HepG2 (cell line): ENCODE results near the gene VPS13C. TPM values are rescaled to one million over a fixed set of nuclear protein-coding genes. Genes with fewer than 3 reads are reported as not detected.

ENCODE experiments used
- ATF2 ChIP-seq: sonication (generic); formaldehyde crosslinking; IDR thresholded peaks from 2 replicates; pipeline ENCODE4 v1.4.0; 2020; ENCODE audit warnings: missing genetic modification reagents
- CREB1 ChIP-seq, 2 experiments: fragments of 450-650 bp in 1 of 2; IDR thresholded peaks; 2 replicates each; pipeline ENCODE4 v1.6.1; 2016 to 2017; ENCODE audit warnings: control low read depth in 1 of 2, mild to moderate bottlenecking in 1 of 2, missing compliant biosample characterization in 1 of 2, missing genetic modification characterization in 1 of 2
- DNMT3B ChIP-seq: conservative IDR thresholded peaks from 2 replicates; pipeline ENCODE4 v1.6.1; 2016; ENCODE audit warnings: missing biosample characterization, control low read depth
- ELF3 ChIP-seq: IDR thresholded peaks from 2 replicates; pipeline ENCODE4 v1.6.1; 2016; ENCODE audit warnings: missing genetic modification reagents, missing compliant biosample characterization
- FOXA3 ChIP-seq: IDR thresholded peaks from 2 replicates; pipeline ENCODE4 v1.6.1; 2016; ENCODE audit warnings: missing genetic modification reagents, missing compliant biosample characterization
- KAT8 ChIP-seq: IDR thresholded peaks from 2 replicates; pipeline ENCODE4 v1.6.1; 2016; ENCODE audit warnings: missing genetic modification reagents, missing compliant biosample characterization
- MXI1 ChIP-seq: IDR thresholded peaks from 3 replicates; pipeline ENCODE4 v1.6.1; 2012; ENCODE audit warnings: low read depth, low read length, inconsistent platforms, borderline replicate concordance
- NCOA2 ChIP-seq: sonication (generic); formaldehyde crosslinking; IDR thresholded peaks from 2 replicates; pipeline ENCODE4 v1.8.0; 2022; ENCODE audit warnings: inconsistent platforms
- NFIC ChIP-seq: IDR thresholded peaks from 2 replicates; pipeline ENCODE4 v1.6.1; 2012; ENCODE audit warnings: mild to moderate bottlenecking, low read length, inconsistent platforms
- RAD21 ChIP-seq: fragments of 450-650 bp; formaldehyde crosslinking; IDR thresholded peaks from 2 replicates; pipeline ENCODE4 v1.5.0; 2020; ENCODE audit warnings: mild to moderate bottlenecking
- TRAFD1 ChIP-seq: sonication (generic); formaldehyde crosslinking; IDR thresholded peaks from 2 replicates; pipeline ENCODE4 v1.5.1; 2020; ENCODE audit warnings: missing genetic modification reagents, mild to moderate bottlenecking, borderline replicate concordance
- ZNF691 ChIP-seq: sonication (generic); formaldehyde crosslinking; IDR thresholded peaks from 2 replicates; pipeline ENCODE4 v1.4.0; 2020; ENCODE audit warnings: missing genetic modification reagents, low read depth, mild to moderate bottlenecking, borderline replicate concordance
- polyA plus RNA-seq, 8 experiments: library from polyadenylated mRNA; depleted of rRNA in 3 of 8; stranded (reverse) in 7 of 8; unstranded in 1 of 8; fragments of >200 nt; fragmentation: Illumina TruSeq in 4 of 8; extraction: Trizol in 4 of 8; gene quantifications; 2 replicates each; pipeline versions ENCODE4 v1.2.1 to v1.2.3, GENCODE V29; 2011 to 2016; ENCODE audit warnings: low read depth in 4 of 8, missing spikeins in 1 of 8, mixed read lengths in 1 of 8; ENCODE audit not compliant: insufficient read depth in 1 of 8
- total RNA-seq, 5 experiments: library from RNA; depleted of rRNA; stranded (reverse); fragments of >200 nt; fragmentation: Illumina TruSeq; extraction: Trizol; gene quantifications; 2 replicates each; pipeline ENCODE4 v1.2.3, GENCODE V29; 2016; ENCODE audit warnings: low read depth in 1 of 5
- TF ChIP-seq, protein P1 (sequence below): sonication (generic); formaldehyde crosslinking; IDR thresholded peaks from 2 replicates; pipeline ENCODE4 v1.5.1; 2020; ENCODE audit warnings: mild to moderate bottlenecking, missing genetic modification reagents, borderline replicate concordance
- TF ChIP-seq, protein P2 (sequence below): IDR thresholded peaks from 2 replicates; pipeline ENCODE4 v1.4.0; 2020; ENCODE audit warnings: mild to moderate bottlenecking, missing genetic modification reagents

The VPS13C gene
- total and polyA plus RNA-seq, 2 of the 13 experiments (the other 11 are each of a cell fraction or from before 2014, with no cell fraction given) = 10.9 to 26.8 TPM

DNA sequence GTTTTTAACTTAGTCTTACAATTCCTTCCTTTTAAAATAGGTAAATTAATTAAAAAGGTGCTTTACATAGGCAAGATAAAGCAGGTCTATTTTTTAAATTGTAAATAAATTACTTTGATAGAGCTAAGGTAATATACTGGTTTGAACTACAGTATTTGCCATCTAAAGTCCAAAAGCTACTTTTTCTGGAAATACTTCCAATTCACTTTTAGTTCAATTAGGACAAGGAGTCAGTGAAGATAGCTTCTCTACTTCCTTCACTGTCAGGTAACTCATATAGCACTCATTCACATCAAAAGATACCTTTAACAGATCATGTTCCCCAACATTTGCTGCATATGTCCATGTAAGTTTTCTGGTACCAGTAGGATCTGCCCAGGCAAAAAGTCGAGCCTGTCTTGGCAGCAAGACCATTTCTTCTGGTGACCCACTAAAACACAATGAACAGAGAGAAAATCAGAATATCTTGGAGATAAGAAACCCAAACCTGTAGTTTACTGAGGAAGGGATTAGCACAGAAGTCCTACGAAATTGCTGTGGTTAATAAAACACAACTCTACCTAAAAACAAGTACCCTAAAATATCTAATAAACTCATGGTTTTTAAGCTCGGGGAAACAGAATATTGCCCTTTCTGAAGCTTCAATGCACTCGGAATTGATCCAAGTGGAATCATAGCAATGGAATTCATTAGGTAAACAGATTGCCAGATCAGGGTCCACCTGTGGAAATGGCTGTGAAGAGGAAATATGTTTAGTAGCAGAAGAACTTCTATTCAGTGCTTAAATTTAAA is 153.1 kb downstream of the VPS13C start (continued):
- TF ChIP-seq ATF2 (CRISPR knock-in tag) (peak; percentile 81), KAT8 (CRISPR knock-in tag) (0 out of 2 replicates have a peak, but pooled peaks have one; percentile 29), NCOA2 (CRISPR knock-in tag) (0 out of 2 replicates have a peak, but pooled peaks have one; percentile 20), ELF3 (CRISPR knock-in tag) (peak; percentile 88), TRAFD1 (CRISPR knock-in tag) (no peak), DNMT3B (CRISPR knock-in tag) (0 out of 2 replicates have a peak, but pooled peaks have one; percentile 44), NFIC (peak; percentile 36; the same call in 1 of the 2 replicates), CREB1 (IDR thresholded peaks at IDR 0.05) (no peak), CREB1 (CRISPR knock-in tag; IDR thresholded peaks at IDR 0.05) (peak; percentile 29; the same call in 1 of the 2 replicates), MXI1 (0 out of 3 replicates have a peak, but pooled peaks have one; percentile 12), RAD21 (CRISPR knock-in tag) (no peak), FOXA3 (CRISPR knock-in tag) (peak; percentile 88), ZNF691 (CRISPR knock-in tag) (no peak)
- TF ChIP-seq, protein P1, sequence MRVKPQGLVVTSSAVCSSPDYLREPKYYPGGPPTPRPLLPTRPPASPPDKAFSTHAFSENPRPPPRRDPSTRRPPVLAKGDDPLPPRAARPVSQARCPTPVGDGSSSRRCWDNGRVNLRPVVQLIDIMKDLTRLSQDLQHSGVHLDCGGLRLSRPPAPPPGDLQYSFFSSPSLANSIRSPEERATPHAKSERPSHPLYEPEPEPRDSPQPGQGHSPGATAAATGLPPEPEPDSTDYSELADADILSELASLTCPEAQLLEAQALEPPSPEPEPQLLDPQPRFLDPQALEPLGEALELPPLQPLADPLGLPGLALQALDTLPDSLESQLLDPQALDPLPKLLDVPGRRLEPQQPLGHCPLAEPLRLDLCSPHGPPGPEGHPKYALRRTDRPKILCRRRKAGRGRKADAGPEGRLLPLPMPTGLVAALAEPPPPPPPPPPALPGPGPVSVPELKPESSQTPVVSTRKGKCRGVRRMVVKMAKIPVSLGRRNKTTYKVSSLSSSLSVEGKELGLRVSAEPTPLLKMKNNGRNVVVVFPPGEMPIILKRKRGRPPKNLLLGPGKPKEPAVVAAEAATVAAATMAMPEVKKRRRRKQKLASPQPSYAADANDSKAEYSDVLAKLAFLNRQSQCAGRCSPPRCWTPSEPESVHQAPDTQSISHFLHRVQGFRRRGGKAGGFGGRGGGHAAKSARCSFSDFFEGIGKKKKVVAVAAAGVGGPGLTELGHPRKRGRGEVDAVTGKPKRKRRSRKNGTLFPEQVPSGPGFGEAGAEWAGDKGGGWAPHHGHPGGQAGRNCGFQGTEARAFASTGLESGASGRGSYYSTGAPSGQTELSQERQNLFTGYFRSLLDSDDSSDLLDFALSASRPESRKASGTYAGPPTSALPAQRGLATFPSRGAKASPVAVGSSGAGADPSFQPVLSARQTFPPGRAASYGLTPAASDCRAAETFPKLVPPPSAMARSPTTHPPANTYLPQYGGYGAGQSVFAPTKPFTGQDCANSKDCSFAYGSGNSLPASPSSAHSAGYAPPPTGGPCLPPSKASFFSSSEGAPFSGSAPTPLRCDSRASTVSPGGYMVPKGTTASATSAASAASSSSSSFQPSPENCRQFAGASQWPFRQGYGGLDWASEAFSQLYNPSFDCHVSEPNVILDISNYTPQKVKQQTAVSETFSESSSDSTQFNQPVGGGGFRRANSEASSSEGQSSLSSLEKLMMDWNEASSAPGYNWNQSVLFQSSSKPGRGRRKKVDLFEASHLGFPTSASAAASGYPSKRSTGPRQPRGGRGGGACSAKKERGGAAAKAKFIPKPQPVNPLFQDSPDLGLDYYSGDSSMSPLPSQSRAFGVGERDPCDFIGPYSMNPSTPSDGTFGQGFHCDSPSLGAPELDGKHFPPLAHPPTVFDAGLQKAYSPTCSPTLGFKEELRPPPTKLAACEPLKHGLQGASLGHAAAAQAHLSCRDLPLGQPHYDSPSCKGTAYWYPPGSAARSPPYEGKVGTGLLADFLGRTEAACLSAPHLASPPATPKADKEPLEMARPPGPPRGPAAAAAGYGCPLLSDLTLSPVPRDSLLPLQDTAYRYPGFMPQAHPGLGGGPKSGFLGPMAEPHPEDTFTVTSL (CRISPR knock-in tag) = peak; percentile 88; the same call in 1 of the 2 replicates
- TF ChIP-seq, protein P2, sequence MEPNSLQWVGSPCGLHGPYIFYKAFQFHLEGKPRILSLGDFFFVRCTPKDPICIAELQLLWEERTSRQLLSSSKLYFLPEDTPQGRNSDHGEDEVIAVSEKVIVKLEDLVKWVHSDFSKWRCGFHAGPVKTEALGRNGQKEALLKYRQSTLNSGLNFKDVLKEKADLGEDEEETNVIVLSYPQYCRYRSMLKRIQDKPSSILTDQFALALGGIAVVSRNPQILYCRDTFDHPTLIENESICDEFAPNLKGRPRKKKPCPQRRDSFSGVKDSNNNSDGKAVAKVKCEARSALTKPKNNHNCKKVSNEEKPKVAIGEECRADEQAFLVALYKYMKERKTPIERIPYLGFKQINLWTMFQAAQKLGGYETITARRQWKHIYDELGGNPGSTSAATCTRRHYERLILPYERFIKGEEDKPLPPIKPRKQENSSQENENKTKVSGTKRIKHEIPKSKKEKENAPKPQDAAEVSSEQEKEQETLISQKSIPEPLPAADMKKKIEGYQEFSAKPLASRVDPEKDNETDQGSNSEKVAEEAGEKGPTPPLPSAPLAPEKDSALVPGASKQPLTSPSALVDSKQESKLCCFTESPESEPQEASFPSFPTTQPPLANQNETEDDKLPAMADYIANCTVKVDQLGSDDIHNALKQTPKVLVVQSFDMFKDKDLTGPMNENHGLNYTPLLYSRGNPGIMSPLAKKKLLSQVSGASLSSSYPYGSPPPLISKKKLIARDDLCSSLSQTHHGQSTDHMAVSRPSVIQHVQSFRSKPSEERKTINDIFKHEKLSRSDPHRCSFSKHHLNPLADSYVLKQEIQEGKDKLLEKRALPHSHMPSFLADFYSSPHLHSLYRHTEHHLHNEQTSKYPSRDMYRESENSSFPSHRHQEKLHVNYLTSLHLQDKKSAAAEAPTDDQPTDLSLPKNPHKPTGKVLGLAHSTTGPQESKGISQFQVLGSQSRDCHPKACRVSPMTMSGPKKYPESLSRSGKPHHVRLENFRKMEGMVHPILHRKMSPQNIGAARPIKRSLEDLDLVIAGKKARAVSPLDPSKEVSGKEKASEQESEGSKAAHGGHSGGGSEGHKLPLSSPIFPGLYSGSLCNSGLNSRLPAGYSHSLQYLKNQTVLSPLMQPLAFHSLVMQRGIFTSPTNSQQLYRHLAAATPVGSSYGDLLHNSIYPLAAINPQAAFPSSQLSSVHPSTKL (CRISPR knock-in tag) = peak; percentile 86
